Neural progenitor cell (in vitro differentiated cells): ENCODE results near the gene TAPT1. TPM values are rescaled to one million over a fixed set of nuclear protein-coding genes. Genes with fewer than 3 reads are reported as not detected.
"Not testable (repeated sequence)": the region's sequence is repeated elsewhere in the genome, so short reads cannot be mapped to it uniquely, and the experiment has no call there.

ENCODE experiments used
- DNase-seq: peaks from one replicate; pipeline ENCODE4 v3.0.0-alpha.2; 2016; ENCODE audit warnings: low spot score
- H2AFZ ChIP-seq: fragments of 200-600 bp; sonication (generic); replicated peaks from 2 replicates; pipeline ENCODE4 v1.6.1; 2016; ENCODE audit warnings: antibody characterized with exemption
- H3F3A ChIP-seq: fragments of 200-600 bp; sonication (generic); 2 replicates; pipeline ENCODE4 v1.6.1; 2016; ENCODE audit warnings: antibody characterized with exemption, low read depth
- H3K27ac ChIP-seq: fragments of 200-600 bp; sonication (generic); 2 replicates; pipeline ENCODE4 v1.5.1; 2016; ENCODE audit warnings: mild to moderate bottlenecking
- H3K27me3 ChIP-seq: fragments of 200-600 bp; sonication (generic); 2 replicates; pipeline ENCODE4 v1.6.1; 2016; ENCODE audit warnings: mild to moderate bottlenecking, moderate library complexity
- H3K36me3 ChIP-seq: fragments of 200-600 bp; sonication (generic); 2 replicates; pipeline ENCODE4 v1.5.1; 2016
- H3K4me1 ChIP-seq: fragments of 200-600 bp; sonication (generic); 2 replicates; pipeline ENCODE4 v1.6.1; 2016; ENCODE audit warnings: mixed run types
- H3K4me2 ChIP-seq: fragments of 200-600 bp; sonication (generic); 2 replicates; pipeline ENCODE4 v1.6.1; 2016
- H3K4me3 ChIP-seq: fragments of 200-600 bp; sonication (generic); 2 replicates; pipeline ENCODE4 v1.5.1; 2016
- H3K79me2 ChIP-seq: fragments of 200-600 bp; sonication (generic); 2 replicates; pipeline ENCODE4 v1.6.1; 2016; ENCODE audit warnings: low read depth
- H3K9ac ChIP-seq: fragments of 200-600 bp; sonication (generic); 2 replicates; pipeline ENCODE4 v1.6.1; 2016
- H3K9me3 ChIP-seq: fragments of 200-600 bp; sonication (generic); 2 replicates; pipeline ENCODE4 v1.5.1; 2016; ENCODE audit warnings: low read depth
- H4K20me1 ChIP-seq: fragments of 200-600 bp; sonication (generic); 2 replicates; pipeline ENCODE4 v1.6.1; 2016; ENCODE audit warnings: low read depth
- H3K27ac Mint-ChIP-seq: 3 replicates; pipeline ENCODE4 v1.8.0; 2021; ENCODE audit warnings: mixed read lengths
- H3K27me3 Mint-ChIP-seq: 2 replicates; pipeline ENCODE4 v1.8.0; 2022; ENCODE audit warnings: low read depth, mild to moderate bottlenecking, inconsistent platforms, moderate library complexity, mixed read lengths; ENCODE audit not compliant: insufficient read depth
- H3K36me3 Mint-ChIP-seq: 3 replicates; pipeline ENCODE4 v1.8.0; 2021; ENCODE audit warnings: mixed read lengths
- H3K4me1 Mint-ChIP-seq: 3 replicates; pipeline ENCODE4 v1.8.0; 2021; ENCODE audit warnings: mixed read lengths
- H3K4me3 Mint-ChIP-seq: 3 replicates; pipeline ENCODE4 v1.8.0; 2021; ENCODE audit warnings: mild to moderate bottlenecking, moderate library complexity, mixed read lengths
- H3K9me3 Mint-ChIP-seq: 3 replicates; pipeline ENCODE4 v1.8.0; 2020; ENCODE audit warnings: mixed read lengths
- EZH2 ChIP-seq: fragments of 200-600 bp; sonication (generic); IDR thresholded peaks from 2 replicates; pipeline ENCODE4 v1.6.1; 2017; ENCODE audit warnings: antibody characterized with exemption, mild to moderate bottlenecking, moderate library complexity
- EZH2phosphoT487 ChIP-seq: fragments of 200-600 bp; sonication (generic); IDR thresholded peaks from 2 replicates; pipeline ENCODE4 v1.6.1; 2017; ENCODE audit warnings: antibody characterized with exemption
- total RNA-seq: library from RNA; depleted of rRNA; stranded (reverse); fragments of >200 nt; gene quantifications from 2 replicates; pipeline ENCODE4 v1.2.3, GENCODE V29; 2015; ENCODE audit warnings: low replicate concordance
- TF ChIP-seq, protein P1 (sequence below): fragments of 200-600 bp; sonication (generic); IDR thresholded peaks from 2 replicates; pipeline ENCODE4 v1.5.1; 2017; ENCODE audit warnings: antibody characterized with exemption, mild to moderate bottlenecking

Gene TAPT1
- total RNA-seq, 1 donor from 2014 or later = 18.9 TPM

DNA sequence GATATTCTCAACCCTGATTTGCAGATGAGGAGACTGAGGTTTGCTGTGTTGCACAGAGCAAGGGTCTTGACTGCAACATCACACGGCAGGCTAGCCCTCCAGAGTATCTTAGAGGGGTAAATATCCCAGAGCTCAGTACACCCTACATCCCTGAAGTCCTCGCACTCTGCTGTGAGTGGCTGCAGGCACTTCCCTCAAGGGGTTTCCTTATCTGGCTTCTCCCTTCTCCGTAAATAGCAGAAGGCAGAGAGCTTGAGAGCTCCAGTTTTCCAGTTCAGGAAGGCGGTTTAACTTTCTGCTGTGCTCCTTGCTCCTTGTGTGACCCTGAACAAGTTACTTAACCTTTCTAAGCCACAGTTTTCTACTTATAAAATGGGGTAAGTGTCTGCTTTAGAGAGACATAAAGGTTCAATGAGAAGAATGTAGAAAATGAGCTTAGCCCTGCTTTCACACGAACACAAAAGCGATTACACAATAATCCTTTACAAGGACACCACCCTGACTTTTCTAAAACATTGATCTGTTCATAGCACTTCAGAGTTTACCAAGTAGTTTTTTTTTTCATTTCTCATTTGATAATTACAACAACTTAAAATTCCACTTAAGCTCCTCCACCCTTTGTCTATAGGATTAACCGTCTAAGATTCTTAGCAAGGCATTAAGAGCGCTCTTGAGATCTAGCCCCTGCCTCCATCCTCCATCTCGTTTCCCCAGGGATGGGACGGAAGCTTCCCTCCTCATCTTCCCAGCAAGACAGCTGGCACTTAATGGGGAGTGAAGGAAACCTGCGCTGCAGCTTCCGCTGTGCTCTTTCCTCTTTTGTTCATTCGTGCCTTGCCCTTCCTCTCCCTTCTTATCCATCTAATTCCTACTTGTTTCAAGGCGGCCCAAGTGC is 68.4 kb downstream of the TAPT1 start:
- H3K4me3 Mint-ChIP-seq = no peak overlapping the region
- H2AFZ ChIP-seq = no peak overlapping the region
- H3K27ac ChIP-seq = peak overlapping the region; percentile 61
- peak; percentile 82 for DNase-seq
- H3K4me3 ChIP-seq = peak overlapping the region; percentile 33
- H3K9ac ChIP-seq = no peak overlapping the region
- no peaks in the 10 kb centered on the region for H3K27me3 ChIP-seq
- H3K27ac Mint-ChIP-seq = peak overlapping the region; percentile 67
- no peaks in the 10 kb centered on the region for H3K79me2 ChIP-seq
- peaks cover 5% of the 10 kb centered on the region for H3K27me3 Mint-ChIP-seq
- H3K9me3 ChIP-seq = no peaks in the 10 kb centered on the region
- H3K4me1 Mint-ChIP-seq = peaks cover 32% of the 10 kb centered on the region
- H3K36me3 Mint-ChIP-seq = peaks cover 4% of the 10 kb centered on the region
- peaks cover 26% of the 10 kb centered on the region for H3F3A ChIP-seq
- H3K9me3 Mint-ChIP-seq = no peaks in the 10 kb centered on the region
- TF ChIP-seq EZH2 = no peak
- TF ChIP-seq EZH2phosphoT487 = peak; percentile 56
- no peaks in the 10 kb centered on the region for H3K36me3 ChIP-seq
- H3K4me1 ChIP-seq = peaks cover 28% of the 10 kb centered on the region
- H4K20me1 ChIP-seq = peaks cover 17% of the 10 kb centered on the region
- peak overlapping the region; percentile 73 for H3K4me2 ChIP-seq

DNA sequence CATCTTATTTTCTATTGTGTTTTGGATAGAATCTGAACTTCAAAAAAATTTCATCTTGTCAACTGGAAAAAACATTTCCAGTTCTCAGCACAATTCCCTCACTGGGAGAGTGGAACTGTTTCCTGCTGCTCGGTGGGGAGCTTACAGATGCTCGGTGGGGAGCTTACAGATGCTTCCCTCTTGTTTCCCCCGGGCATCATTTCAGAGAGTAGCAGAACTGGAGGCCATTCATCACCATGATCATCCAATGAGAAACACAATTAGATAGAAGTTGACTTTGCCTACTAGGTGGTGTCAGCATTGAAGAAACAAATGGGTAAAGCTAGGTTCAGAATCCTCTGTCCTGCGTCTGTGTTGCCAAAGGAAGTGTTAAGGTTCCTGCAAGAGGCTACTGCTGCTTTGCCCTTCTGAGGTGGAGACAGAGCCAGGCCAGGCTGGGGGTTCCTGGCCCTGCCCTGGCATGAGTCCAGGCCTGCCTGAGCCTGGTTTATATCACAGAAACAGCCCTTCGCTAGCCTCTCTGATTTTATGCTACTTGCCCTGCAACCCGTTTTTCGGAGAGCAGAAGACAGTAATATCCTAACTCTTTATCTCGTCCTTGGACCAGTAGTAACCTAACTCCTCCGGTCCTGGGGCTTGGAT is 70.6 kb downstream of the TAPT1 start:
- TF ChIP-seq, protein P1, sequence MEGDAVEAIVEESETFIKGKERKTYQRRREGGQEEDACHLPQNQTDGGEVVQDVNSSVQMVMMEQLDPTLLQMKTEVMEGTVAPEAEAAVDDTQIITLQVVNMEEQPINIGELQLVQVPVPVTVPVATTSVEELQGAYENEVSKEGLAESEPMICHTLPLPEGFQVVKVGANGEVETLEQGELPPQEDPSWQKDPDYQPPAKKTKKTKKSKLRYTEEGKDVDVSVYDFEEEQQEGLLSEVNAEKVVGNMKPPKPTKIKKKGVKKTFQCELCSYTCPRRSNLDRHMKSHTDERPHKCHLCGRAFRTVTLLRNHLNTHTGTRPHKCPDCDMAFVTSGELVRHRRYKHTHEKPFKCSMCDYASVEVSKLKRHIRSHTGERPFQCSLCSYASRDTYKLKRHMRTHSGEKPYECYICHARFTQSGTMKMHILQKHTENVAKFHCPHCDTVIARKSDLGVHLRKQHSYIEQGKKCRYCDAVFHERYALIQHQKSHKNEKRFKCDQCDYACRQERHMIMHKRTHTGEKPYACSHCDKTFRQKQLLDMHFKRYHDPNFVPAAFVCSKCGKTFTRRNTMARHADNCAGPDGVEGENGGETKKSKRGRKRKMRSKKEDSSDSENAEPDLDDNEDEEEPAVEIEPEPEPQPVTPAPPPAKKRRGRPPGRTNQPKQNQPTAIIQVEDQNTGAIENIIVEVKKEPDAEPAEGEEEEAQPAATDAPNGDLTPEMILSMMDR = no peak
- TF ChIP-seq EZH2 = no peak
- no peak for TF ChIP-seq EZH2phosphoT487
- Mint-ChIP-seq H3K27me3 (peaks cover 10% of the 10 kb centered on the region), H3K27ac (no peak overlapping the region), H3K4me3 (no peak overlapping the region), H3K9me3 (no peaks in the 10 kb centered on the region), H3K4me1 (peaks cover 32% of the 10 kb centered on the region), H3K36me3 (no peaks in the 10 kb centered on the region)
- H3K4me1 ChIP-seq = peaks cover 28% of the 10 kb centered on the region
- H3F3A ChIP-seq = peaks cover 26% of the 10 kb centered on the region
- no peak for DNase-seq
- no peaks in the 10 kb centered on the region for H3K27me3 ChIP-seq
- H3K4me3 ChIP-seq = no peak overlapping the region
- no peaks in the 10 kb centered on the region for H3K79me2 ChIP-seq
- no peak overlapping the region for H3K4me2 ChIP-seq
- no peaks in the 10 kb centered on the region for H3K36me3 ChIP-seq
- H3K9me3 ChIP-seq = no peaks in the 10 kb centered on the region
- no peak overlapping the region for H2AFZ ChIP-seq
- H4K20me1 ChIP-seq = peaks cover 17% of the 10 kb centered on the region
- no peak overlapping the region for H3K9ac ChIP-seq
- H3K27ac ChIP-seq = no peak overlapping the region

DNA sequence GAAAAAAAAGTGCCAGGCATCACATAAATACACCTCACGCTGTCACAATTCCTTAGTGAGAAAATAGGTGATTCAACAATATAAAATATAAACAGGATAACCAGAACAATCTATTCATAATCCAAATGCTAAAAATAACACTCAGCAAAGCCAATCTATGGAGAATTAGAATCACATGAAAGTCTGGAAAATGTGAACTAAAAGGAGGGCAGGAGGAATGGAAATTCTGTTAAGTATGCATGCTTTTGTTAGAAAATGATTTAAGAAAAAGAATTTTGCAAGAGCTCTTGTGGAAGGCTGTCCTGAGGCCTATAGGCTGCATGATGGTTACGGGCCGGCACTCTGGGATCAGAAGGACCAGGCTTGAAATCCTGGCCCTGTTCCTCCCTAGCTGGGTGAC is 71.8 kb downstream of the TAPT1 start:
- H3F3A ChIP-seq = peaks cover 27% of the 10 kb centered on the region
- Mint-ChIP-seq H3K27me3 (peaks cover 10% of the 10 kb centered on the region), H3K27ac (no peak overlapping the region), H3K36me3 (no peaks in the 10 kb centered on the region), H3K4me1 (peaks cover 36% of the 10 kb centered on the region), H3K9me3 (no peaks in the 10 kb centered on the region), H3K4me3 (no peak overlapping the region)
- H3K79me2 ChIP-seq = no peaks in the 10 kb centered on the region
- no peak overlapping the region for H3K27ac ChIP-seq
- peaks cover 17% of the 10 kb centered on the region for H4K20me1 ChIP-seq
- TF ChIP-seq EZH2 (no peak), EZH2phosphoT487 (no peak)
- TF ChIP-seq, protein P1 = no peak
- H3K27me3 ChIP-seq = no peaks in the 10 kb centered on the region
- no peak overlapping the region for H3K4me3 ChIP-seq
- H3K9ac ChIP-seq = no peak overlapping the region
- H3K36me3 ChIP-seq = no peaks in the 10 kb centered on the region
- no peaks in the 10 kb centered on the region for H3K9me3 ChIP-seq
- no peak overlapping the region for H3K4me2 ChIP-seq
- no peak overlapping the region for H2AFZ ChIP-seq
- peaks cover 29% of the 10 kb centered on the region for H3K4me1 ChIP-seq
- no peak for DNase-seq

DNA sequence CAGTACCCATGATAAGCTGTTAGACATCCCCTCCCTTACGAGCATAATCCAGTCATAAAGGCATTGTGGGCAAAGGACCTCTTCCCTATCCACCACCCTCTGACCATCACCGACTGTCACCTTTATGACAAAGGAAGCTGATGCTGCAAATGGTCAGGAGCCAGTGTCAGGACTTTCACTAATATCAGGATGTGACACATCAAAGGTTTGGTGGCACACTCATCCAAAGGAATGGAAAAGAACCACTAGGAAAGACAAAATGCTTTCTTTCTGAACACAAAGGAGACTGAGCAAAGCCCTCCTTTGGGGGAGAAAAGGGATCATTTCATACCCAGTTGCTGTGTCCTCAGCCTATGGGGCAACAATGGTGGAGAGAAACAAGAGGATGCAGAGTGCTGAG is 75.6 kb downstream of the TAPT1 start:
- Histone ChIP-seq H3K27me3 (no peaks in the 10 kb centered on the region), H3K79me2 (no peaks in the 10 kb centered on the region), H4K20me1 (no peaks in the 10 kb centered on the region), H3K9me3 (no peaks in the 10 kb centered on the region), H3K4me3 (no peak overlapping the region), H3K4me1 (peaks cover 10% of the 10 kb centered on the region), H3K27ac (no peak overlapping the region), H3K9ac (no peak overlapping the region), H2AFZ (no peak overlapping the region), H3K36me3 (no peaks in the 10 kb centered on the region), H3F3A (peaks cover 8% of the 10 kb centered on the region), H3K4me2 (no peak overlapping the region)
- H3K4me3 Mint-ChIP-seq = no peak overlapping the region
- peaks cover 13% of the 10 kb centered on the region for H3K27me3 Mint-ChIP-seq
- no peak for DNase-seq
- TF ChIP-seq EZH2 = no peak
- TF ChIP-seq EZH2phosphoT487 = no peak
- TF ChIP-seq, protein P1 = no peak
- H3K9me3 Mint-ChIP-seq = peaks cover 9% of the 10 kb centered on the region
- H3K27ac Mint-ChIP-seq = no peak overlapping the region
- no peaks in the 10 kb centered on the region for H3K36me3 Mint-ChIP-seq
- peaks cover 15% of the 10 kb centered on the region for H3K4me1 Mint-ChIP-seq

DNA sequence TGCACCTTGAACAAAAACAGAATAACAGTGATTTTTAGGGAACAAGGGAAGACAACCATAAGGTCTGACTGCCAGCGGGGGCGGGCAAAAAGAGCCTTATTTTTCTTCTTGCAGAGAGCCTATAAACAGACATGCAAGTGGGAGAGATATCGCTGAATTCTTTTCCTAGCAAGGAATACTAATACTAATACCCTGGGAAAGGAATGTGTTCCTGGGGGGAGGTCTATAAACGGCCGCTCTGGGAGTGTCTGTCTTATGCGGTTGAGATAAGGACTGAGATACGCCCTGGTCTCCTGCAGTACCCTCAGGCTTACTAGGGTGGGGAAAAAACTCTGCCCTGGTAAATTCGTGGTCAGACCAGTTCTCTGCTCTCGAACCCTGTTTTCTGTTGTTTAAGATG is 81.4 kb downstream of the TAPT1 start:
- H3K79me2 ChIP-seq, H3K9me3 ChIP-seq, H3K27ac Mint-ChIP-seq, H3F3A ChIP-seq, H3K4me1 ChIP-seq, H3K9ac ChIP-seq, DNase-seq, H3K4me2 ChIP-seq, H3K36me3 ChIP-seq, H4K20me1 ChIP-seq, H3K36me3 Mint-ChIP-seq, H3K4me1 Mint-ChIP-seq, H2AFZ ChIP-seq, H3K4me3 Mint-ChIP-seq, H3K27me3 Mint-ChIP-seq, H3K27ac ChIP-seq, H3K4me3 ChIP-seq, H3K27me3 ChIP-seq: not testable (repeated sequence)
- H3K9me3 Mint-ChIP-seq = peaks cover 31% of the 10 kb centered on the region
